CD4-positive, alpha-beta memory T cell (primary cell): ENCODE measurements around the gene HDAC5. TPM values are rescaled to one million over a fixed set of nuclear protein-coding genes. Genes with fewer than 3 reads are reported as not detected.
"Not testable (repeated sequence)": the region's sequence is repeated elsewhere in the genome, so short reads cannot be mapped to it uniquely, and the experiment has no call there.

ENCODE experiments used
- CTCF ChIA-PET: fragments of 350-600 bp; sonication (Branson Sonifier 250); formaldehyde crosslinking; loops from one replicate; lab custom pipeline; 2021; ENCODE audit warnings: inconsistent platforms; ENCODE audit not compliant: partially characterized antibody; lab: Charles Lee
- POLR2A ChIA-PET: fragments of 350-600 bp; sonication (Branson Sonifier 250); formaldehyde crosslinking; loops from one replicate; lab custom pipeline; 2021; ENCODE audit not compliant: partially characterized antibody; lab: Charles Lee
- DNase-seq, 5 donors: peaks; one replicate each; pipeline versions ENCODE4 v3.0.0 to v3.0.0-alpha.2; 2020 to 2022; ENCODE audit warnings: mixed read lengths in 1 of 5
- H3K27ac ChIP-seq: one replicate; pipeline ENCODE4 v1.7.0; 2013; ENCODE audit warnings: low read depth, low read length
- H3K27me3 ChIP-seq: 2 replicates; pipeline ENCODE4 v1.7.0; 2013; ENCODE audit warnings: mild to moderate bottlenecking, low read length, moderate library complexity; ENCODE audit not compliant: insufficient read depth
- H3K36me3 ChIP-seq: 2 replicates; pipeline ENCODE4 v1.7.0; 2013; ENCODE audit warnings: mild to moderate bottlenecking, low read length, moderate library complexity; ENCODE audit not compliant: insufficient read depth
- H3K4me1 ChIP-seq: 2 replicates; pipeline ENCODE4 v1.7.0; 2013; ENCODE audit warnings: mild to moderate bottlenecking, low read length, moderate library complexity; ENCODE audit not compliant: insufficient read depth
- H3K4me3 ChIP-seq, 2 donors: one replicate each; pipeline ENCODE4 v1.7.0; 2013; ENCODE audit warnings: low read length in 2 of 2, mild to moderate bottlenecking in 1 of 2
- H3K9me3 ChIP-seq, 2 donors: one replicate each; pipeline ENCODE4 v1.7.0; 2013; ENCODE audit warnings: low read length in 2 of 2, control low read depth in 1 of 2; ENCODE audit not compliant: control insufficient read depth in 1 of 2
- H3K27ac Mint-ChIP-seq, 7 donors: one replicate each; pipeline ENCODE4 v1.8.0; 2020 to 2021; ENCODE audit warnings: mixed read lengths in 7 of 7, mild to moderate bottlenecking in 6 of 7, inconsistent platforms in 3 of 7, moderate library complexity in 3 of 7
- H3K27me3 Mint-ChIP-seq, 2 donors: one replicate each; pipeline ENCODE4 v1.8.0; 2020 to 2021; ENCODE audit warnings: mixed read lengths in 2 of 2
- H3K36me3 Mint-ChIP-seq, 2 donors: one replicate each; pipeline ENCODE4 v1.8.0; 2020 to 2021; ENCODE audit warnings: mixed read lengths in 2 of 2, inconsistent platforms in 1 of 2, mild to moderate bottlenecking in 1 of 2
- H3K4me1 Mint-ChIP-seq, 4 donors: one replicate each; pipeline ENCODE4 v1.8.0; 2020 to 2021; ENCODE audit warnings: mixed read lengths in 4 of 4, mild to moderate bottlenecking in 1 of 4
- H3K4me3 Mint-ChIP-seq, 8 donors: one replicate each; pipeline ENCODE4 v1.8.0; 2020 to 2021; ENCODE audit warnings: mixed read lengths in 8 of 8, mild to moderate bottlenecking in 7 of 8, moderate library complexity in 6 of 8, inconsistent platforms in 3 of 8
- H3K9me3 Mint-ChIP-seq, 8 donors: one replicate each; pipeline ENCODE4 v1.8.0; 2020 to 2021; ENCODE audit warnings: mixed read lengths in 8 of 8, mild to moderate bottlenecking in 5 of 8, inconsistent platforms in 3 of 8, moderate library complexity in 1 of 8
- intact Hi-C: fragments of 100-400 bp; cut with micrococcal nuclease; formaldehyde crosslinking; loops from one replicate; pipeline ENCODE4 v1.15.1; 2023
- polyA plus RNA-seq, 2 donors: library from polyadenylated mRNA; unstranded; fragments of 300-500 nt; fragmentation: Illumina TruSeq; gene quantifications; one replicate each; pipeline ENCODE4 v1.2.3, GENCODE V29; 2021
- total RNA-seq, 2 experiments: library from RNA; stranded (reverse); gene quantifications; one replicate each; pipeline ENCODE4 v1.2.3, GENCODE V29; 2021

HDAC5 gene
- total and polyA plus RNA-seq, 4 experiments from 2014 or later = 12.8 to 74.2 (median 52.8) TPM

- Histone ChIP-seq H3K4me1 (peaks cover 29% of the 10 kb centered on the region), H3K9me3 (no peaks in the 10 kb centered on the region), H3K27ac (no peak overlapping the region), H3K4me3 (no peak overlapping the region), H3K27me3 (no peaks in the 10 kb centered on the region), H3K36me3 (peaks cover 19% of the 10 kb centered on the region)
- Mint-ChIP-seq H3K27me3 (no peaks in the 10 kb centered on the region), H3K4me1 (peaks cover 20 to 50% (median 45%) of the 10 kb centered on the region in 4 donors), H3K4me3 (no peak overlapping the region), H3K27ac (peak overlapping the region in 1 of 7 donors; percentile 14), H3K9me3 (no peaks in the 10 kb centered on the region), H3K36me3 (peaks cover 22 to 59% of the 10 kb centered on the region in 2 donors)
- intact Hi-C loops = no loop called here
- CTCF ChIA-PET = interaction anchor here (0.8 kb wide), 1 partner anchor 8 kb away, joined by 3 read pairs; no protein-coding TSS in a partner anchor
- DNase-seq = no peak
- POLR2A ChIA-PET = no interaction called here
Observed at GRCh38 chr17:44061446-44061845, 62.0 kb downstream of the HDAC5 start.

- Mint-ChIP-seq H3K9me3 (no peaks in the 10 kb centered on the region), H3K27me3 (no peaks in the 10 kb centered on the region), H3K4me3 (peak overlapping the region in 2 of 8 donors; percentile 23 to 45), H3K4me1 (peaks cover 18 to 43% (median 40%) of the 10 kb centered on the region in 4 donors), H3K36me3 (peaks cover 22 to 60% of the 10 kb centered on the region in 2 donors), H3K27ac (no peak overlapping the region)
- peaks cover 24% of the 10 kb centered on the region for H3K36me3 ChIP-seq
- intact Hi-C loops = no loop called here
- POLR2A ChIA-PET = interaction anchor here (0.7 to 1.3 kb wide), 2 partner anchors 10 to 51 kb away, joined by 3 read pairs; no protein-coding TSS in a partner anchor
- peaks cover 17% of the 10 kb centered on the region for H3K4me1 ChIP-seq
- CTCF ChIA-PET = interaction anchor here (0.6 to 1.5 kb wide), 4 partner anchors 13 to 115 kb away, joined by 3 to 5 read pairs (median 3); no protein-coding TSS in a partner anchor
- no peaks in the 10 kb centered on the region for H3K9me3 ChIP-seq
- no peak for DNase-seq
- no peak overlapping the region for H3K4me3 ChIP-seq
- no peaks in the 10 kb centered on the region for H3K27me3 ChIP-seq
- H3K27ac ChIP-seq = no peak overlapping the region
Observed at GRCh38 chr17:44059101-44059892, 64.1 kb downstream of the HDAC5 start.

- Histone ChIP-seq H3K27me3 (no peaks in the 10 kb centered on the region), H3K4me1 (no peaks in the 10 kb centered on the region), H3K9me3 (no peaks in the 10 kb centered on the region), H3K36me3 (peaks cover 46% of the 10 kb centered on the region), H3K4me3 (no peak overlapping the region), H3K27ac (no peak overlapping the region)
- ChIA-PET POLR2A (no interaction called here), CTCF (interaction anchor here (0.6 to 1.5 kb wide), 2 partner anchors 9 to 109 kb away, joined by 3 to 5 read pairs; no protein-coding TSS in a partner anchor)
- Mint-ChIP-seq H3K4me1 (peaks cover 11 to 19% (median 13%) of the 10 kb centered on the region in 4 donors), H3K27me3 (no peaks in the 10 kb centered on the region), H3K4me3 (no peak overlapping the region), H3K9me3 (no peaks in the 10 kb centered on the region), H3K36me3 (peaks cover 13 to 44% of the 10 kb centered on the region in 2 donors), H3K27ac (peak overlapping the region in 4 of 7 donors; percentile 39 to 84 (median 46))
- DNase-seq = no peak
- intact Hi-C loops = no loop called here
Observed at GRCh38 chr17:44053125-44053872, 70.1 kb downstream of the HDAC5 start.

DNA sequence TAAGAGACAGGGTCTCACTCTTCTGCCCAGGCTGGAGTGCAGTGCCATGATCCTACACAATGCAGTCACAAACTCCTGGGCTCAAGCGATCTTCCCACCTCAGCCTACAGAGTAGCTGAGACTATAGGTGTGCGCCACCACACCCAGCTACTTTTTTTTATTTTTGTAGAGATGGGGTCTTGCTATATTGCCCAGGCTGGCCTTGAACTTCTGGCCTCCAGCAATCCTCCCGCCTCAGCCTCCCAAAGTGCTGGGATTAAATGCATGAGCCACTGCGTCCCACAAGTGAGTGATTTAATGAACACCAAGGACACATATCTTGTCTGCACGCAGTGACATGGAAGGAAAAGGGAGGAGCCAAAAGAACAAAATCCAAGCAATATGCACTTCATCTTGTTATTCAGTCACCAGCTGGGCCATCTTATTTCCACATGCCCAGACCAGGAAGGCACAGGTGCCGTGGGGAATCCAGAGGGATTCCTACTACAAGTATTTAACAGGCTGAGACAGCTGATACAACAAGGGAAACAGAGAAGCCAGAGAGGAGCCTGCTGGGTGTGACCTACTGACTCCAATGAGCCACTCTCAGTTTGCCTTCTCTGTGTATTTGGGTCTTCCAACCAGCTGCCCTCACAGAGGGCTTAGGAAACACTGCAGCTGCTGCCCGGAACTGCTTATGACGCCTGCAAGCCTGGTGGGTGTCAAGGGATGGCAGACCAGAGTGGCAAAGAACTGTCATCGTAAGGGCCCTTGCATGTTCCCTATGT lies 74.0 kb downstream of the HDAC5 start:
- Histone ChIP-seq H3K4me1 (no peaks in the 10 kb centered on the region), H3K27me3 (no peaks in the 10 kb centered on the region), H3K27ac (no peak overlapping the region), H3K4me3 (no peak overlapping the region), H3K36me3 (peaks cover 46% of the 10 kb centered on the region), H3K9me3 (no peaks in the 10 kb centered on the region)
- Mint-ChIP-seq H3K36me3 (peaks cover 16 to 41% of the 10 kb centered on the region in 2 donors), H3K27me3 (no peaks in the 10 kb centered on the region), H3K9me3 (no peaks in the 10 kb centered on the region), H3K4me3 (no peak overlapping the region), H3K4me1 (peaks cover 11 to 16% (median 13%) of the 10 kb centered on the region in 4 donors), H3K27ac (peak overlapping the region in 1 of 7 donors; percentile 68)
- POLR2A ChIA-PET = interaction anchor here (1.1 kb wide), 1 partner anchor 11 kb away, joined by 3 read pairs; no protein-coding TSS in a partner anchor
- CTCF ChIA-PET = interaction anchor here (0.6 to 1.6 kb wide), 2 partner anchors 9 to 130 kb away, joined by 4 read pairs; no protein-coding TSS in a partner anchor
- DNase-seq = no peak
- intact Hi-C loops = no loop called here

DNA sequence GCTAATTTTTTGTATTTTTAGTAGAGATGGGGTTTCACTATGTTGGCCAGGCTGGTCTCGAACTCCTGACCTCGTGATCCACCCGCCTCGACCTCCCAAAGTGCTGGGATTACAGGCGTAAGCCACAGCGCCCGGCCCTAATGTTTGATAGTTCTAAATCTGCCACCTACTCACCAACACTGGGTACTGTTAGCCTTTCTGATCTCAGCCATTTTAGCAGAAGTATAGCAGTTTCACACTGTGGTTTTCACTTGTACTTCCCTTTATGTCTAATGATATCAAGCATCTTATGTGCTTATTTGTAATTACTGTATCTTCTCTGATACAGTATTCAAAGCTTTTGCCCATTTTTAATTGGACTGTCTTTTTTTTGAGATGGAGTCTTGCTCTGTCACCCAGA lies 76.5 kb downstream of the HDAC5 start:
- H3K4me1 ChIP-seq, H3K27ac ChIP-seq, H3K27me3 ChIP-seq, H3K4me1 Mint-ChIP-seq, DNase-seq, H3K4me3 Mint-ChIP-seq, H3K27me3 Mint-ChIP-seq, H3K9me3 ChIP-seq, H3K4me3 ChIP-seq, CTCF ChIA-PET, intact Hi-C loops, H3K9me3 Mint-ChIP-seq: not testable (repeated sequence)
- peaks cover 38% of the 10 kb centered on the region for H3K36me3 ChIP-seq
- H3K36me3 Mint-ChIP-seq = peaks cover 8 to 29% of the 10 kb centered on the region in 2 donors
- peak overlapping the region in 2 of 7 donors; percentile 29 to 60 for H3K27ac Mint-ChIP-seq
- POLR2A ChIA-PET = interaction anchor here (1.0 kb wide), 1 partner anchor 10 kb away, joined by 3 read pairs; no protein-coding TSS in a partner anchor

DNA sequence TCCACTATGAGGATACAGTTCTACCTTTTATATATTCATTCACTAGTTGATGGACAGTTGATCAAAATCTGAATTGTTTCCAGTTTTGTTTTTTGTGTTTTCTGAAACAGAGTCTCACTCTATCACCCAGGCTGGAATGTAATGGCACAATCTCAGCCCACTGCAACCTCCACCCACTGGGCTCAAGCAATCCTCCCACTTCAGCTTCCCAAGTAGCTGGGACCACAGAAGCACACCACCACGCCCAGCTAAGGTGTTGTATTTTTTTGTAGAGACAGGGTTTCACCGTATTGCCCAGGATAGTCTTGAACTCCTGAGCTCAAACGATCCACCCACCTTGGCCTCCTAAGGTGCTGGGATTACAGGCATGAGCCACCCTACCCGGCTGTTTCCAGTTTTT lies 78.0 kb downstream of the HDAC5 start:
- Mint-ChIP-seq H3K27ac (peak overlapping the region in 1 of 7 donors; percentile 51), H3K4me3 (no peak overlapping the region), H3K36me3 (peaks cover 13 to 32% of the 10 kb centered on the region in 2 donors), H3K4me1 (peaks cover 8 to 12% (median 10%) of the 10 kb centered on the region in 4 donors), H3K27me3 (no peaks in the 10 kb centered on the region), H3K9me3 (no peaks in the 10 kb centered on the region)
- Histone ChIP-seq H3K4me3 (no peak overlapping the region), H3K9me3 (no peaks in the 10 kb centered on the region), H3K4me1 (peaks cover 8% of the 10 kb centered on the region), H3K27ac (no peak overlapping the region), H3K36me3 (peaks cover 27% of the 10 kb centered on the region), H3K27me3 (no peaks in the 10 kb centered on the region)
- intact Hi-C loops = no loop called here
- CTCF ChIA-PET = interaction anchor here (1.1 to 7.9 kb wide), 2 partner anchors 100 to 166 kb away, joined by 3 to 120 read pairs; partner anchors contain the start of gene PPY
- no peak for DNase-seq
- POLR2A ChIA-PET = interaction anchor here (0.6 kb wide), 1 partner anchor 42 kb away, joined by 4 read pairs; no protein-coding TSS in a partner anchor
